ENCODE results near the gene CD86. TPM values are rescaled to one million over a fixed set of nuclear protein-coding genes. Genes with fewer than 3 reads are reported as not detected.
A peak's percentile ranks its signal among the peaks of the same experiment; 100 is the strongest.

CD86 gene
- total RNA-seq, 1 experiment from 2014 or later = not detected

DNA sequence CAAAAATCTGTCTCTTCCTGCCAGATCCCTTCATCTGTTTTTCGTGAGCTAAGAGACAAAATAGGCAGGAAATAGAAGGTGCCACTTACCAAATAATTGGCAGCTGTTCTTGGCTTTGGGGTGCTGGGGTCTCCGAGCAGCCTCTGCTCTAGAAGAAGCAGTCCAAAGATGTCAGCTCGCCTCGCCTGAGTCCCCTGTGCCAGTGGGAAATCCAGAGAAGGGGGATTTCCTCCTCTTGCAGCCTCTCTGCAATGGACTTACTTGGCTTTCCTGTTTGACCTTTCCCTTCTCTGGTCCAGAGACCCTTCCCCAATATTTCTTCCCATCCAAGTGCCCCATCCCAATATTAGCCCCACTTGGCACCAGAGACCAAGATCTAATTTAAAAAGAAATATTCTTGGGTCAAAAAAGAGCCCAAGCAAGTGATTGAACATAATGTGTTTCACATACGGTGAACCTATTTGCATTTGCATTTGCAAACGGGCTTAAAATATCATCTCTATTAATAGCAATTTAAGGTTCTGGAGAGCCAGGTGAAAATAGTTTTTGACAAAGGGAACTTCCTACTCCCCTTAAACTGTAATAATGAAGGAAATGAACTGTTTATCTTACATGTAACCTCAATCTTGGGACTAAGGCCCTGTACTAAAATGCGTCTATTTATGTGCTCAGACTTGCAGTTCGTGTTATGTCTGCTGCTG, 23.2 kb downstream of the CD86 start:
- Histone ChIP-seq H3K4me3 (no peak overlapping the region), H3K27me3 (0 out of 2 replicates have a peak, but pooled peaks cover 2% of the 10 kb centered on the region), H3K36me3 (no peaks in the 10 kb centered on the region), H3K9me3 (no peaks in the 10 kb centered on the region)
- no peak for DNase-seq

DNA sequence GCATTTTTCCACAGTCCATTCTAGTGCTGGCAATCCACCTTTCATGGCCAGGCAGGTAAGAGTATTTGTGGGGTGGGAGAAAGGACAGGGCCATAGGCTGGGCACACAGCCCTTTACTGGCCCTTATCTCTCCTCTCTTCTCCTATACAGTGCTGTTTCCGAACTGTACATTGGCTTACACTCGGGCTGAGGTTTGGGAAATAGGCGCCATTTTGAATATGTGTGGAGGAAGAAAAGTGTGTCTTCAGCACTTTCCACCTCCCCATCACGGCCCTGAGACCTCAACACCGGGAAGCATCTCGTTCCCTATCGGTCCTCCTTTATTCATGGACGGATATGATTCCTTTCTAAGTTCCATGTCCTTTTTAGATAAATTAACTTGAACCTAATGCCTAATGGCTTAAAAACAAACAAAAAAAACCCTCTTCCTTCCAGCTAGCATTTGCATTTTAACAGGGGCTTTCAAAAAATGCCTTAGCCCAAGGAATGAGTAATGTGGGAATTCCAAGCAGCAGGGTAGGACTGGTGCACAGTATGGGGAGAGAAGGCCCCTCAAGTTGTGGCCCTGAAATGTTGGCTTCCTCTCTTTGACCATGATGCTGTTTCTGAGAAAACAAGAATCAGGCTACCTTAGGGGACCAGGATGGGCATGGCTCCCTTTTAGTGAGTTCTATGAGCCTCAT, 24.5 kb downstream of the CD86 start:
- no peak for DNase-seq
- Histone ChIP-seq H3K27me3 (0 out of 2 replicates have a peak, but pooled peaks cover 2% of the 10 kb centered on the region), H3K9me3 (no peaks in the 10 kb centered on the region), H3K4me3 (no peak overlapping the region), H3K36me3 (no peaks in the 10 kb centered on the region)

DNA sequence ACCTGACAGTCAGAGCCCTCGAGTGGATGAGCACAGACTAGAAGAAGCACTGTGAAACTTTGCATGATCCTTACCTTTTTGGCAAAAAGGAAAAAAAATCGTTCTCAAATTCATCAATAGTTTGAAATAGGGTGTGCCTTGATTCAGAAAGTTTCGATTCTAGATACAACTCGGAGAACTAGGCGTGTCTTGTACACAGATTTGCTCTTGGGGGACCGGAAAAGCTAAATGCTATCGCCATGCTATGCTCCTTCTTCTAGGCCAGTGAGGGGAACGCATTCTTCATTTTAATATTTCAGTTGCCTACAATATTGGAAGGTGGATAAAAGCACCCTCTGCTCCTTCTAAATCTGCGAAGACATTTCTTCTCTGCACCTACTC, 25.0 kb downstream of the CD86 start:
- no peaks in the 10 kb centered on the region for H3K36me3 ChIP-seq
- no peak for DNase-seq
- no peaks in the 10 kb centered on the region for H3K9me3 ChIP-seq
- 0 out of 2 replicates have a peak, but pooled peaks cover 2% of the 10 kb centered on the region for H3K27me3 ChIP-seq
- no peak overlapping the region for H3K4me3 ChIP-seq

DNA sequence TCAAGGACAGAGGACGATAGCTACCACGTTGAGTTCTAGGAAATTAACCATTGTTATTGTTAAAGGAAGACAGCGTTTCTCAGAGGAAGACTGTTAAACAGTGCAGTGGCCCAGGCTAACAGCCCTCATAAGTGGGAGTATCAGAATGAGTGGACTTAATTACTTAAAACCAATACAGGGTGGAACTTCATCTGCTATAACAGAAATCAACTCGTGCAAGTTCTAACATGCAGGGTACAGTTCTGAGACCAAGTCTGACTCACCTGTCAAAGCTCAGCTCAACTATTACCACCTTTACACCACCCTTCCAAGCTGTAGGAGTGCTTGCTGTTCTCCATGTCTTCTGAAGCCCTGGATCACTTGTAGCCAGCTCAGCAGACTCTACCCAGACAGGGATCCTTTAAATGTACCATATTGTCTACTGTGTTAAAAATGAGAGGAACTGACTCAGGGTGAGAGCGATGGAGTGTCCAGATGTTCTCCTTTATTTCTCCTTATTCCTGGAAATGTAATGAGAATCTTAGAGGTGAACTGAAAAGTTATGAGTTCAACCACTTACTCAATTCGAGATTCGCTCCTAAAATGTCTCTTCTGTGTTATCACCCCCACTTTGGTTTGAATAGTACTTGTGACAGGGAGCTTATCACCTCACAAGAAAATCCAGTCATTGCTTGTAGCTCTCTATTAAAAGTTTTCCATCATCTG, 26.5 kb downstream of the CD86 start:
- H3K9me3 ChIP-seq = no peaks in the 10 kb centered on the region
- H3K36me3 ChIP-seq = no peaks in the 10 kb centered on the region
- 0 out of 2 replicates have a peak, but pooled peaks cover 2% of the 10 kb centered on the region for H3K27me3 ChIP-seq
- DNase-seq = no peak
- no peak overlapping the region for H3K4me3 ChIP-seq

DNA sequence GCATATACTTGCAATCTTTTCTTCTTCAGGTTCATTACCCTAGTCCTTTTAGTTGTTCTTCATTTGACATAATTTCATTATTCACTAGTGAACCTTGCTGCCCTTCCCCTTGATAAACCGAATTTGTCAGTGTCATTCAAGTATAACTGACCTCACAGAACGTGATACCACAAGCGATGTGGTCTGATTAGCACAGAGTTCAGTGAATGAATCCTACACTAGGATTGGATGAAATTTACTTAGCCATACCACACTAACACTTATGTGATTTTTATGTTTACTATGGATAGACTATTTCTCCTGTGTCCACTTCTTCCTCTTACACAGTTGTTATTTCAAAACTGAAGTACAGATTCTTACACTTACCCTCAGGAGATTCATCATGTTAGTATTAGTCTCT, 27.2 kb downstream of the CD86 start:
- Histone ChIP-seq H3K27me3 (0 out of 2 replicates have a peak, but pooled peaks cover under 1% of the 10 kb centered on the region), H3K36me3 (no peaks in the 10 kb centered on the region), H3K4me3 (no peak overlapping the region), H3K9me3 (no peaks in the 10 kb centered on the region)
- DNase-seq = no peak

DNA sequence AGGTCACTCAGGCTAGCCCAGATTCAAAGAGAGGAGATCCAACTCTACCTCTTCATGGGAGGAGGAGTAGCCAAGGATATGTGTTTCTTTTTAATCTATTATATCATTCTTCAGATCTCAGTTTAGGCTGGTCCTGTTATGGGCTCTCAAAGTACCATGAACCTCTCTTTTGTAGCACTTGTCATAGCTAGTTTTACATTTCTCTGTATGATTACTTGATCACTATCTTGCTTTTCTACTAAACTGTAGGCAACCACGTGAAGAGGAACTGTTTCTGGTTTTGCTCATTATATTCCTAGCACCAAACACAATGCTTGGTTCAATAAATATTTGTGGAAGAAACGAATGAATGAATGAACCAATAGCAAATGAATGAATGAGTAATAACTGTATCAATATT, 29.6 kb downstream of the CD86 start:
- no peaks in the 10 kb centered on the region for H3K36me3 ChIP-seq
- H3K9me3 ChIP-seq = no peaks in the 10 kb centered on the region
- no peak for DNase-seq
- H3K27me3 ChIP-seq = no peaks in the 10 kb centered on the region; the same call in 1 of the 2 replicates
- no peak overlapping the region for H3K4me3 ChIP-seq

DNA sequence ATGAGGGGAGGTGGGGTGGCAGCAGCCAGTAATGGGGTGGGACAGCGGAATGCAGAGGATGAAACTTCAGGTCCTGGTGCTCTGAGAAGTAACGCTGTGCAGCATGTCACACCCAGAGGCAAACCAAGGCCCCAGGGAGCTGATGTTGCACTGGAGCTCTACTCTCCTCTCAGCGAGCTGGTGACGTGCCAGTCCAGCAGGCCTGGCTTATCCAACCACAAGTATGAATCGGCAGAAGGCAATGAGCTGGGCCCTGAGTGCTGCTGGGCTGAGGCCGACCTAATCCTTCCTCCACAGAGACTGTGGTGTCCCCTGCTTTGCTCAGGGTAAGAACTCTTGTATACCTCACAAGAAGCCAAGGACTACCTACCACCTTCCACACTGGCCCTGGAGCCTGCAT, 30.5 kb downstream of the CD86 start:
- peak; percentile 29 for DNase-seq
- H3K4me3 ChIP-seq = no peak overlapping the region
- H3K9me3 ChIP-seq = no peaks in the 10 kb centered on the region
- no peaks in the 10 kb centered on the region for H3K36me3 ChIP-seq
- H3K27me3 ChIP-seq = no peaks in the 10 kb centered on the region; the same call in 1 of the 2 replicates

DNA sequence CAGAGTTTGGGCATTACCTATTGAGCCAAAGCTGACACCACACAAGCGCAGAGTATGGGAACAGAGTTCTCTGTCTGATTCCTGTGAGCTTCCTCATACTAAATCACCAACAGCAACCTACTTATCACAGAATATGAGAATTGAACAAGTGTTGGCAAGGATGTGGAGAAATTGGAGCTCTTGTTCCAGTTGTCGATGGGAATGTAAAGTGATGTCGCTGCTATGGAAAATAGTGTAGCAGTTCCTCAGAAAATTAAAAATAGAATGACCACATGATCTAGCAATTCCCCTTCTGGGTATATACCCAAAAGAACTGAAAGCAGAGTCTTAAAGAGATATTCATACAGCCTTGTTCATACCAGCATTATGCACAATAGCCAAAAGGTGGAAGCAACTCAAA, 33.4 kb downstream of the CD86 start:
- H3K4me3 ChIP-seq = no peak overlapping the region

DNA sequence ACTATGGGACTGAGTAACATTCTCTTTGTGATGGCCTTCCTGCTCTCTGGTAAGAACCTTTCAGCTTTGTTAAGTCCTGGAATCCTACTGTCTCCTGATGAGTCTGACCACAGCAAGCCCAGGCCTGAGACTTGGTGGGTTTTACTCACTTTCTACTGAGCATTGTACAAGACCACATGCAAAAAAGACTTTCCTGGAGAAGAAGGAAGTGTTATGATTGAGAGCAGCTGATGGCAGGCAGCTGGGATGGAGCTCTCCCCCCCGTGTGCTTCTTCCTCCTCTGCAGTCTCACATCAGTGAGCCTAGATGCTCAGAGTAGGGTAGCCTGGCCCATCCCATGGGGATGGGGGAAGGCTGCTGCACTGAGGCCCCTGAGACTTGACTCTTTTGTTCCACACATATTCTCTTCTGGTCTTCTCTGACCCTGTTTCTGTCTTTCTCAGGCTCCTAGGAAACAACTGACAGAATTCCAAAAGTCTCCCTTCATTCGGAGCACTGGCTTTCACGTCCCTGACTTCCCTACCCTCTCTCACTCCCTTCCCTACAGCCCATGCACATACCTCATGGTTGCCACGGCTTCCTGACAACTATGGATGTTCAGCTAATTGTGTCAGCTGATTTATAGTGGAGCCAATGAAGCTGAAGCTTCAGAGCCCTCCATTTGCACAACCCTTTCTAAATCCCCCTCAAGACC, 36.6 kb downstream of the CD86 start:
- Histone ChIP-seq H3K4me3 (no peak overlapping the region), H3K36me3 (no peaks in the 10 kb centered on the region), H3K27me3 (no peaks in the 10 kb centered on the region; the same call in 1 of the 2 replicates), H3K9me3 (no peaks in the 10 kb centered on the region)
- DNase-seq = no peak

More for the DNA sequence above, 33.4 kb downstream of the CD86 start:
- Histone ChIP-seq H3K27me3 (no peaks in the 10 kb centered on the region; the same call in 1 of the 2 replicates), H3K9me3 (no peaks in the 10 kb centered on the region), H3K36me3 (no peaks in the 10 kb centered on the region)
- no peak for DNase-seq

DNA sequence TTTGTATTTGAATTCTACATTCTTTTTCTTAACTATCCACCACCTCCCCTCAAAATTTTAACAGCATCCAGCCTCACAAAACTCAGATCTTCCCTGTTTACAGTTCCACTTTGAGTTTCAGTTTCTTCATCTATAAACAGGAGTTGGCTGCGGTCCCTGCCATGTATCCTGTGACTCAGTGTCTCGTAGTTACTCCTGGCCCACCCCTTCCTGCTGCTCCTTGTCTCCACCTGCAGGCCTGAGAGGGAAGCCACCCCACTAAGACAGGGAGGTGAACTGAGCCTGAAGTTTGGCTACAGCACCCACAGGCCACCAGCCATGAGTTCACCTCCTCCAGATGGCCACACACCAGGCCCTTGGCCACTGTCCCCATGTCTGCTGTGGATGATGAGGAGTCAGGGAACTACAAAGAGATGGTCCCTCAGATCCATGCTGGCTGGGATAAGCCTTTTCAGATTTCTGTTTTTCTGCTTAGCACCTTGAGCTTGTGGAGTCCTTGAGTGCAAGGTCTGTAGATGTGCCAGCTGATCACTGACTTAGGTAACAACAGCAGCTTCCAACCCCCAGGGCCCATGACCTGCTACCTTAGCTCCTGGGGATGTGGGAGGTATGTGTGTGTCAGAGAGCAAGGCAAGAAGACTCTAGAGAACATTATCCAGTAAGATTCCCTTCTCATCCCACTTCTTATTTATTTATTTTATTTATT, 37.5 kb downstream of the CD86 start:
- no peaks in the 10 kb centered on the region; the same call in none of the 2 replicates for H3K27me3 ChIP-seq
- H3K36me3 ChIP-seq = no peaks in the 10 kb centered on the region
- no peak overlapping the region for H3K4me3 ChIP-seq
- peak; percentile 72 for DNase-seq
- no peaks in the 10 kb centered on the region for H3K9me3 ChIP-seq

DNA sequence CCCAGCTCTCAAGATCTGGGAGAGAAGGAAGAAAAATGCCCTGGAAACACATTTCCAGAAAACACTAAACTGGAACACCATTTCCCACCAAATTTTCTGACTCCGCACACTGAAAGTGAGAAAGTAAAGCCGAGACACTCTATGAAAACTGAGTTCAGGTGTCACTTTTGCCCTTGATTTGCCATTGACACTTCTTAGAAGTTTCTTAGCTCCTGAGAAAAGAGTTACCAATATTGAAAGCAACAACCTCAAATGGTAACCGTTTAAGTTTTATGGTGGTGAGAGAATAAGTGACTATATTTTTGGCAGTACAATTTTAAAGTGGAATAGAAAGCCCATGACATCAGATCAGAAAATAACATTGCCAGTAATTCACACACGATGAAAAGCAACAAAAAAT, 39.0 kb downstream of the CD86 start:
- Histone ChIP-seq H3K36me3 (no peaks in the 10 kb centered on the region), H3K9me3 (no peaks in the 10 kb centered on the region), H3K27me3 (no peaks in the 10 kb centered on the region; the same call in none of the 2 replicates), H3K4me3 (no peak overlapping the region)
- DNase-seq = no peak

DNA sequence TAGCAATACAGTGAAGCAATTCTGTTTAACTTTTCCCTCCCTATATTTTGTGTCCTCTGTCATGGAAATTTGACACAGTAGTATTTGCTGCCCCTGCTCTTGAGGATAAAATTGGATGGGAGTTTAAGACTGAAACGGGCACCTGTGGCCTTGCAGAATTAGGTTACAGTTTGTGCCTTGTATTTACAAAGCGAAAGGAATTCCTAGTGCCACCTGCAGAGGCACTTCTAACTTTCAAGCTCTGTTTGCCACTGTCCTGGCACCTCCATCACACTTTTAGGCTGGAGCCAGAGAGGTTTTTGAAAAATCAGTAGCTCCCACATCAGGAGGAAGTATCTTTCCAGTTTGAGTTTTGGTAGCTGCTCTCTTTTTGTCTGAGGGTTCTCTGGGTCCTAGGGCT, 39.5 kb downstream of the CD86 start:
- Histone ChIP-seq H3K9me3 (no peaks in the 10 kb centered on the region), H3K27me3 (no peaks in the 10 kb centered on the region; the same call in none of the 2 replicates), H3K36me3 (no peaks in the 10 kb centered on the region), H3K4me3 (no peak overlapping the region)
- DNase-seq = no peak

DNA sequence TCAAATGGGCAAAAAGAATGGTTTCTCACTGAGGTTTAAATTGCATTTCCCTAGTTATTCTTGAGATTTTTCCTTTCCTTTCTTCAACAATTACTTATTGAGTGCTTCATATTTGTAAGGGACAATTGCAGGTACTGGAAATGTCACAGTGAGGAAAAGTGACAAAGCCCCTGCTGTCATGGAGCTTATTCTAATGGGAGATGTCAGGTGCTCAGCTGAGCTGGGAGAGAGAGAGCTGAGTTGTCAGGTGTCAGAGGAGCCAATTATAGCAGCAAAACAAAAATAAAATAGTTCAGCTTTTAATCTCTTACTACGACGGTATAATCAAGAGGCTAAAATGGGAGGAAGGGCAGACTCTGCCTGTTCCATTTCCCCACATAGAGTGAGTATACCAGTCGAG, 42.0 kb downstream of the CD86 start:
- Histone ChIP-seq H3K36me3 (no peaks in the 10 kb centered on the region), H3K9me3 (no peaks in the 10 kb centered on the region), H3K4me3 (no peak overlapping the region), H3K27me3 (no peaks in the 10 kb centered on the region; the same call in 1 of the 2 replicates)
- no peak for DNase-seq

DNA sequence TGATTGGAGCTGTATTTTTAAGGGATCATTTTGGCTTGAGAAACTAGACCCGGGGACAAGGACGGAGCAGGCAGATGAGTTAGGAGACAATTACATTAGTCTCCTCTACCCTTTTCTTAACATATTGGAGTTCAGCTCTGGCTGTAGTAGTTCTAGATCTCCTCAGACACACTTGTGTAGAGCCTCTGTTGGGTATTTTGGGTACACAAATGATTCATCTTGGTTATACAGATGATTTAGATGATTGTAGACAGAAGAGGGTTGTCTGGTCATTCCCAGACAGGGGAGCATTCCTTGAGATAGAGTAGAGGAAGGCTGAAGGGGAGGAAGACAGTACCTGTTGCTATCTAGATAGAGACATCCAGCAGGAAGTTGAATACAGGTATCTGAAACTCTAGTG, 43.4 kb downstream of the CD86 start:
- Histone ChIP-seq H3K36me3 (no peaks in the 10 kb centered on the region), H3K27me3 (no peaks in the 10 kb centered on the region; the same call in 1 of the 2 replicates), H3K4me3 (no peak overlapping the region), H3K9me3 (no peaks in the 10 kb centered on the region)
- no peak for DNase-seq

DNA sequence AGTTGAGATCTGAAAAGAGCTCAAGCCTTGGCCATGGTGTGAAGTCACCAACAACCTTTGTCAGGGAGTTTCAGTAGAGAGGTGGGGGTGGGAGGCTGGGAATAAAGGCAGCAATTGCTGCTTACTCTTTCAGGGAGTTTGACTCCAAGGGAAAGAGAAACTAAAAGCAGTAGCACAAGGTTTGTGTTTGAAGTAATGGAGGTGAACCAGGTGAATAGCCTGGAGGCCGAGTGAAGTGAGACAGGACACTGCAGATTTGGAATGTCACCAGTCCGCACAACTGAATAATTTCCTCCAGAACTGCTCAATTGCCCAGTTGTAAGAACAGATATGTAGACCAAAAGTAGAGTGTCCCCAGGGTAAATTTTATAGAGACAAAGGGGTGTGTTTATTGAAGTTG, 44.1 kb downstream of the CD86 start:
- DNase-seq = no peak
- H3K36me3 ChIP-seq = no peaks in the 10 kb centered on the region
- no peaks in the 10 kb centered on the region; the same call in 1 of the 2 replicates for H3K27me3 ChIP-seq
- H3K4me3 ChIP-seq = no peak overlapping the region
- no peaks in the 10 kb centered on the region for H3K9me3 ChIP-seq

DNA sequence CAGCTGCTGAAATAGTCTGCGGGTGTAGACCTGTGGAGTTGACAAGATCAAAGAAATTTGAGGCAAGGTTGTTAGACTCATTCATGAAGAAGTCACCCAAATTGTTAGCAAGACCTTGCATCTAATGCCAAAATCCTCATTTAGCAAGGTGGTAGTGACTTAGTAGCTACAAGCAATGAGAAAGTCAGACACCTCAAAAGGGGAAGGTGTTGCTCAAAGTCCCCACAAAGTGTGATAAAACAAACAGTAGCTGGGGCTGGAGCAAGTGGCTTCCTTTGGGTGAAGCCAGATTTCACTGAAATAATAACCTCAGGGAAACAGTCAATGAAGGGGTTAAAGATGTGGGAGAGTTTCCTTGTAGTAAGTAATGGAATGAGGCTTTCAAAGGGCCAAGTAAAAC, 44.9 kb downstream of the CD86 start:
- no peak for DNase-seq
- no peaks in the 10 kb centered on the region; the same call in 1 of the 2 replicates for H3K27me3 ChIP-seq
- H3K9me3 ChIP-seq = no peaks in the 10 kb centered on the region

More for the DNA sequence above, 44.9 kb downstream of the CD86 start:
- no peak overlapping the region for H3K4me3 ChIP-seq
- H3K36me3 ChIP-seq = no peaks in the 10 kb centered on the region
